SU-DHL-6 (cell line): ENCODE results near the gene ANGPTL5.

Experiments
- EZH2phosphoT487 ChIP-seq: fragments of 200-600 bp; sonication (generic), shearing (Covaris generic); conservative IDR thresholded peaks from 2 replicates; pipeline ENCODE4 v1.6.1; 2018; ENCODE audit warnings: mild to moderate bottlenecking, antibody characterized with exemption, low read length, moderate library complexity, mixed read lengths
- TF ChIP-seq, protein P1 (sequence below): fragments of 200-600 bp; sonication (generic); IDR thresholded peaks from one replicate; pipeline ENCODE4 v1.5.1; 2017; ENCODE audit warnings: antibody characterized with exemption, mild to moderate bottlenecking, low read length, moderate library complexity; ENCODE audit not compliant: insufficient read depth, poor library complexity, severe bottlenecking

DNA sequence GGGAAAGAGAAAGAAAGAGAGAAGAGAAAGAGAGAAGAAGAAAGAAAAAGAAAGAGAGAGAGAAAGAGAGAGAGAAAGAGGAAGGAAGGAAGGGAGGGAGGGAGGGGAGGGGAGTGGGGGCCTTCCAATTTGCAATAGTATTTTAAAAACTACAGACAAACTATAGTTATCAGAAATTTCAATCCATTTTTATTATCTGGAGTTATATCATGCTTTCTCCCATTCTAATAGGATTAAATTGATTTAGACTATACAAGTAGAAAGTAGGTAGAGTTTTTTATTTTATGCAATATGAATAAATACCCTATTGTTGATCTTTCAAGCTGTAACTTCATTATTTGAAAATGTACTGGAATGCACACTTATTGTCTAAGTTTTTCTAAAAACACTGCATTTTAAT, 71.7 kb downstream of the ANGPTL5 start:
- TF ChIP-seq, protein P1, sequence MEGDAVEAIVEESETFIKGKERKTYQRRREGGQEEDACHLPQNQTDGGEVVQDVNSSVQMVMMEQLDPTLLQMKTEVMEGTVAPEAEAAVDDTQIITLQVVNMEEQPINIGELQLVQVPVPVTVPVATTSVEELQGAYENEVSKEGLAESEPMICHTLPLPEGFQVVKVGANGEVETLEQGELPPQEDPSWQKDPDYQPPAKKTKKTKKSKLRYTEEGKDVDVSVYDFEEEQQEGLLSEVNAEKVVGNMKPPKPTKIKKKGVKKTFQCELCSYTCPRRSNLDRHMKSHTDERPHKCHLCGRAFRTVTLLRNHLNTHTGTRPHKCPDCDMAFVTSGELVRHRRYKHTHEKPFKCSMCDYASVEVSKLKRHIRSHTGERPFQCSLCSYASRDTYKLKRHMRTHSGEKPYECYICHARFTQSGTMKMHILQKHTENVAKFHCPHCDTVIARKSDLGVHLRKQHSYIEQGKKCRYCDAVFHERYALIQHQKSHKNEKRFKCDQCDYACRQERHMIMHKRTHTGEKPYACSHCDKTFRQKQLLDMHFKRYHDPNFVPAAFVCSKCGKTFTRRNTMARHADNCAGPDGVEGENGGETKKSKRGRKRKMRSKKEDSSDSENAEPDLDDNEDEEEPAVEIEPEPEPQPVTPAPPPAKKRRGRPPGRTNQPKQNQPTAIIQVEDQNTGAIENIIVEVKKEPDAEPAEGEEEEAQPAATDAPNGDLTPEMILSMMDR, result no peak
- TF ChIP-seq EZH2phosphoT487, result no peak
